NOMO-1 treated with dmso at 0.1 percent for 144 hours (cell line): Measurements from ENCODE around the gene SLC6A13.
"Not testable (repeated sequence)": the region's sequence is repeated elsewhere in the genome, so short reads cannot be mapped to it uniquely, and the experiment has no call there.

Source experiments
- DNase-seq: peaks from one replicate; lab custom pipeline; 2025; ENCODE audit not compliant: unreplicated experiment; lab: John Stamatoyannopoulos, UW

Gene SLC6A13

DNA sequence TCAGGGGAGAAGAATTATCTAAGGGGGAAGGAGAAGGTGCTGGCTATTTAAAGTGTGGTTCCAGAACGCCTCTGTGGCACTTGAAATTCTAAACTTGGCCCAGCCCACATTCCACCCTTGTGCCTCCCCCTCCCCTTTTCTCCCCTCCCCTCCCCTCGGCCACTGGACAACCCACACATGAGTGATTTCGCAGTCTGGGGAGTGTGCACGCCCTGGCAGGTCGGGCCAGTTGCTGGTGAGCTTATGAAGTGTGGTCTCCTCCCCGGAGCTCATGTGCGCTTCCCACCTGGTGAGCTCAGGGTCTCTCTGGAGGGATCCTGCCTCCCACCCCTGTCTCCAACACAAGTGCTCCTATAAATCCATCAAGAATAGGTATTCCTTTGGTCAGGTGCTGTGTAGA lies at the start of gene SLC6A13:
Gene SLC6A13 (minus strand): TSS at position 20 of the 400 bp plus-strand sequence. CDS start 2,784 bp downstream, outside the sequence.
- no peak for DNase-seq

- DNase-seq, result no peak
These were observed 45.9 kb upstream of the SLC6A13 start for GRCh38 chr12:308511-308910.

- DNase-seq, result no peak
These were observed 44.8 kb upstream of the SLC6A13 start for GRCh38 chr12:307406-307805.

DNA sequence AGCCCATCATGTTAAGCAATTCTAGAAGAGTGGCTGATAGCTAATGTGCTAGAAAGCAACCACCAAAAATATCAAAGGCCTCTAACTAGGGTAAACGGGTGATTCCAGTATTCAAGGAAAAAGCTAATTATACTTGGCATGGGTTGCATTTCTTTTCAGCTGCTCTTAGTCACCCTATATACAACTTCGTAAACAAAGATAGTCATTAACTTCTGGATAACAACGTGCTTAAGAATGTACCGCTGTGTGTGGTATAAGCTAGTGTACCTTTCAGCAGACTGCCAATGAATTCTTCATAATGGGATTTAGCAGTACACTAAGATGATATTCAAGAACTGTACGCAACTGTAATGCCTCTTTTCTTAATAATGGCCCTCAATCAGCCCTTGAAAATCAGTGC lies 42.2 kb upstream of the SLC6A13 start:
- DNase-seq, result no peak

GRCh38 chr12:302766-303165 lies 40.1 kb upstream of the SLC6A13 start:
- not testable (repeated sequence) for DNase-seq

GRCh38 chr12:300166-300565 lies 37.5 kb upstream of the SLC6A13 start:
- DNase-seq, result not testable (repeated sequence)

GRCh38 chr12:299511-299910 lies 36.9 kb upstream of the SLC6A13 start:
- not testable (repeated sequence) for DNase-seq

DNA sequence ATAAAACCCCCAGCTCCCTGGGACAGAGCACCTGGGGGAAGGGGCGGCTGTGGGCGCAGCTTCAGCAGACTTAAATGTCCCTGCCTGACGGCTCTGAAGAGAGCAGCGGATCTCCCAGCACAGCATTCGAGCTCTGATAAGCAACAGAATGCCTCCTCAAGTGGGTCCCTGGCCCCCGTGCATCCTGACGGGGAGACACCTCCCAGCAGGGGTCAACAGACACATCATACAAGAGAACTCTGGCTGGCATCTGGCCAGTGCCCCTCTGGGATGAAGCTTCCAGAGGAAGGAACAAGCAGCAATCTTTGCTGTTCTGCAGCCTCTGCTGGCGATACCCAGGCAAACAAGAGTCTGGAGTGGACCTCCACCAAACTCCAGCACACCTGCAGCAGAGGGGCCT lies 35.4 kb upstream of the SLC6A13 start:
- DNase-seq, result not testable (repeated sequence)

DNA sequence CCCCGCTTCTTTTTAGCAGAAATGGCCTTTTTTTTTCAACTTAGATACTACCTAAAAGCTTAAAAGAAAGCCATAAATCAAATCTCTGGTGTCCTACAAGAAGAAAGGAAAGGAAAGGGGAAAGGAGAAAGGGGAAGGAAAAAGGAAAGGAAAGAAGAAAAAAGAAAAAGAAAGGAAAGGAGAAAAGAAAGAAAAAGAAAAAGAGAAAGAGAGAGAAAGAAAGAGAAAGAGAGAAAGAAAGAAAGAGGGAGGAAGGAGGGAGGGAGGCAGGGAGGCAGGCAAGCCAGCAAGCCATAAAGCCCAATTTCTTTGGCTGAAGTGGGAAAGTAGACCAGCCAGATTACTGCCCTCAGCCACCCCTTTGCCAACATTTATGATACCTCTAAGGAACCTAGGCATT lies 32.5 kb upstream of the SLC6A13 start:
- DNase-seq, result no peak

DNA sequence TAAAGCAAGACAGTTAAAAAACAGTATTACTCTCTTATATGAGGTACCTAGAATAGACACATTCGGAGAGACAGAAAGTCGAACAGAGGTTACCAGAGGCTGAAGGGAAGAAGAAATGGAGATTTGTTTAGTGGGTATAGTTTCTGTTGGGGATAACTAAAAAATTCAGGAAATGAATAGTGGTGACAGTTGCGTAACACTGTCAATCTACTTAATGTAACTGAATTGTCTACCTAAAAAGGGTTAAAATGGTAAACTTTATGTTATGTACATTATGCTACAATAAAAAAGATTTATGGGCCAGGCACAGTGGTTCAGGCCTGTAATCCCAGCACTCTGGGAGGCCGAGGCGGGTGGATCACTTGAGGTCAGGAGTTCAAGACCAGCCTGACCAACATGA lies 30.6 kb upstream of the SLC6A13 start:
- peak; percentile 10 for DNase-seq

GRCh38 chr12:292186-292585 lies 29.6 kb upstream of the SLC6A13 start:
- no peak for DNase-seq

GRCh38 chr12:291153-291723 lies 28.6 kb upstream of the SLC6A13 start:
- no peak for DNase-seq

DNA sequence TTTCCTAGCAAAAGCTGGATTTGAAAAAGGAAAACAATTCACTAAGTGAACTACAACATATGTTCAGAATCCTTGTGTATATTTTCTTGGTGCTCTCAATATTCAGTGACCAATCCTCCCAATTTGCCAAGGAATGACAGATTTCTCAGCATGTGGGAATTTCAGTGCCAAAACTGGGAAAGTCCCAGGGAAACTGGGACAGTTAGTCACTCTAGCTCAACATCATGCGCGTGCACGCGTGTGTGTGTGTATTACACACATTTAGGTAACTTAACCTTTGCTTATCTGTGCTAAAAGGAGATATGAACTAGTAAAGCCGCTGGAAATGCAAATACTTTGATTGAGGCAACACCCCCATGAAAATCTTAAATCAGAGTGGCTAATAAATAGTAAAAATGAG lies 26.1 kb upstream of the SLC6A13 start:
- no peak for DNase-seq

DNA sequence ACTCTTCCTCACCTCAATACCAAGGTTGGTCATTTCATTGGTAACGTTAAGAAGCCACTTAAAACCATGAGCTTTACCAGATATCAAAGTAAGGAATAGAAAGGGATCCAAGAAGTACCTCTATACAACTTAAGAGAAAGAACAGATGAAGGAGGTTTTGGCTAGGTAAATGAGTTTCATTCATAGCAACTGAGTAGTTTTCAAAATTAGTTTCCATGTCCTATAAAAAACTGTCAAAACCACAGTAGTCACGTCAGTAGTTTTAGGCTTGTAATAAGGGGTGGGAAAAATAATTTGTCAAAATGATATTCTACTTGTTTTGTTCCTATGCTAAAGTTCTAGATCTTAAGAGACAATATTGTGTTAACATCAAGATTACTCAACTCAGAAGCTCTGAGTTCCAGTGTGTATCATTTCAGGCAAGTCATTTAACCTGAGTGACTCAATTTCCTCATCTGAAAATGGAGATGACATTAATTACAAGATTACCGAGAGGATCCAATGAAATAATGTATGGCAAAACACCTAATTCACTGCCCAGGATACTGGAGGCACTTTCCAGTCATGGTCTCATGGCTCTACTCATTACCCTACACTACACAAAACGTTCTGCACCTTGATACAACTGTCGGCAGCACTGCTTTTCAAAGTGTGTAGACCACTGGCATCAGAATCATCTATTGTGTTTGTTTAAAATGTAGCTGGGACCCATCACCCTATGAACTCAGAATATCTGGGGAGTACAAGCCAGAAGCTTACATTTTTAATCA lies 24.1 kb upstream of the SLC6A13 start:
- DNase-seq, result no peak

DNA sequence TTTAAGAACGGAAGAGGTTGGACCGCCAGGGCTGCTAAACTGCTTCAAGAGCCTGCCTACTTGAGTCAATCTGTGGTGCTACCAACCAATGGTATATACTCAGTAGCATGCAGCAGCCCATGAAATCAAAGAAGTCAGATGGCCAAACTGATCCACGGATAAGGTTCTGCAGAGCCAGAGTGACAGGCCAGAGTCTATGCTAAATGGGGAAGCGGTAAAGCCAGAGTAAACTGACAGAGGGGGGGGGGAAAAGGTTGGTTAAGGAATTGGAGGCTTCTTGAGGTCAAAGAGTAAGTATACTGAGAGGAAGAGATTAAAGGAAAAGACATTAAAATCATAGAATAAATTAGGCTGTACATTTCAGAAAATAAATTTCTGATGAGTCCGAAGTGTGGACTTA lies 15.4 kb upstream of the SLC6A13 start:
- DNase-seq, result no peak

GRCh38 chr12:275812-276211 lies 13.2 kb upstream of the SLC6A13 start:
- DNase-seq, result no peak

DNA sequence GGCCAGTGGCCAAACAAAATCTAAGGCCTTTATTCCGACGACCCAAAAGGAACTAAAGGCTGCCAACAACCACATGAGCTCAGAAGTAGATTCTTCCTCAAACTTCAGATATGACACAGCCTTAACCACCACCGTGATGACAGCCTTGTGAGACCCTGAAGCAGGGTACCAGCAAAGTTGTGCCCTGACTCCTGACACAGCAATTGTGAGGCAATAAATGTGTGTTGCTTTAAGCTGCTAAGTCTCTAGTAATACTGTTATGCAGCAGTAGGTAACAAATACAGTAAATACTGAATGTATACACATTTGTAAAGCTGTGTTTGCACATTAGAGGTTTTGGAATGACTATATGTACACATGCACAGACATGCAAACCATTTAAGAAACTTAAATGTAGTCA lies 10.7 kb upstream of the SLC6A13 start:
- no peak for DNase-seq

DNA sequence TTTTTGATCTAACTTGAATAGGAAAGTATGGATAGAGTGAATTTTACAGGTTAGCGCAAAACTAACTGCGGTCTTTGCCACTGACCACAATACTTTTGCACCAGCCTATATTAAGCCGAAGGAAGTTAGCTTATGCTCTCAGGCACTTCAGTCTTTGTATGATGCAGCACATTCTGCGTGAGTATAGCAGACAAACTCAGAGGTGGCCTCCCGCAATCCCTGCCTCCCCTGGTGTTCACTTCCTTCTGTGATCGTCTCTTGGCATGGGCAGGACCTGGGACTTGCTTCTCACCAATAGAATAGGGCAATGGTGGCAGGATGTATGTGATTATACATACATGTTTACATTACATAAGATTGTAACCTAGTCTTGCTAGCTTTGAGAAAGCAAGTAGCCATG lies 10.3 kb upstream of the SLC6A13 start:
- no peak for DNase-seq

- no peak for DNase-seq
These were observed 8.5 kb upstream of the SLC6A13 start for GRCh38 chr12:271161-271560.

- DNase-seq, result no peak
These were observed 6.6 kb upstream of the SLC6A13 start for GRCh38 chr12:269191-269590.

DNA sequence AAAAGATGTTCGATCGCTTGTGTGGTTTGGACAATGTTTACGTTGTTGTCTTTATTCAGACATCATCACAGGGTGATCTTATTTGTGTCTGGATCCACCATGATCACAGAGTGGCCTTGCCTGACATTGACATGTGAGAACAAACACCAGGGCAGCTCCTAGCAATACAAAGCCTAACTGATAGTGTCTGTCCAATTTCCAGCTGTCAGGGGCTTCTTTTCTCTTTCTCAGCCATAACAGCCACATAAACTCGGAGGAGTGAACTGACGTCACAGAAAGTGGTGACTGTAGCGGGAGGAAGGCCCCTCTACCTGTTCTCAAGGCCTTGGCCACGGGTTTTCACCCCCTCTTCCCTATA lies 5.8 kb upstream of the SLC6A13 start:
- no peak for DNase-seq

DNA sequence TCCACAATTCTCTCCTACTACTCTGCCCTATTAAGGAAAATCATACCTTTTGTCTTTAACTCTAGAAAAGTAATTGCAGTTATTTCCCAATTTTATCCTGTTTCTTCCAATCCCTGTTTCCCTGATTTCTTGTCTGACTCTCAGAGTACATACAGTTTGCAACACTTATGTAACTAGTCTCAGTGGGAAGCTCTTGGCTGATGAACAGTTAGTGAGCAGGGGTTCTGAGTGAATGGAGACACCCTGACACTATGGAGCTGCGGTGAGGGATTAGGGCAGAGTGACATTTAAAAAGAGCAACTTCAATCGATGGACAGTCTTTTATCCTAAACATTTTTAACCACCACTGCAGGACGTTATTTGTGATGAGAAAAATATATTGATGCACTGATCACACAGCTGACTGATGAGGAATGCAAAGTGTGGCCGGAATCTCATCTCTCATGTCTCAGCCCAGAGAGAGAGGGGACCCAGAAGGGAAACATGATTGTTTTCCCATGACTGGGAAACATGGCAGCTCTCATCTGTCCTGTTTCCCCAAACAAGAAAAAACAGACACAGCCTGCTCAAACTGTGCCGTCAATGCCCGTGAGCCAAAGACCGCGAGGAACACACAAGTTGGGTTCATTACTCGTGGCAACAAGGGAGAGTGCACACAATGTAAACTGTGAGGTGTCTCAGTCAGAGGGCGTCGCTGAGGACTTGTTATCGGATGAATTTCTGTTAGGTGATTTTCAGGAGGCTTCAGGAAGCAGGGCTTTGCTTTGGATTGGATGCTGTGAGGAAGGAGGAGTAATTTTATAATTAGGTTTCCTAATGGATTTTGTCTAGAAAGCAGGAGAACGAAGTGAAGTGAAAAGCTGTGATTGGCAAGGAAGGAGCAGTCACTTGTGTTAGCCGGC lies 5.2 kb upstream of the SLC6A13 start:
- DNase-seq, result no peak
